PC-9 (cell line): ENCODE results near the gene MCF2L.

Experiments
- EZH2 ChIP-seq: fragments of 200-600 bp; sonication (generic); IDR thresholded peaks from 2 replicates; pipeline ENCODE4 v1.8.0; 2017; ENCODE audit warnings: antibody characterized with exemption, low read depth
- TF ChIP-seq, protein P1 (sequence below): fragments of 200-600 bp; sonication (generic); conservative IDR thresholded peaks from 2 replicates; pipeline ENCODE4 v1.6.1; 2017; ENCODE audit warnings: mixed run types, antibody characterized with exemption, mild to moderate bottlenecking, moderate library complexity

DNA sequence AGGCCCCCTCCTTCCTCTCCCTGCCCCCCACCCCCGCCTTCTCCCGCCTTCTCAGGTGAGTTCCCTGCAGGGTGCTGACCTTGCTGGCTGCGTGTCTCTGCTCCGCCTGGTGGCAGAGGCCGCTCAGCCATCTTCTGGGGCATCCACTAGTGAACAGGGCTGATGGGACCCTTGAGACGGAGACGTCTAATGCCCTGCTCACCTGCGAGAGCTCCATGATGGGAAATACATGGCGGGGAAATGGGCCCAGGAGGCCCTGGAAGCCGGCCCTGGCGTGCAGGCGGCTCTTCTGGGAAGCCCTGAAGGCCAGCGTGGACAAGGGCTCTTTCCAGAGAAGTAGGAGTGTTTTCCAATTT lies 121.4 kb downstream of the MCF2L start:
- TF ChIP-seq, protein P1, sequence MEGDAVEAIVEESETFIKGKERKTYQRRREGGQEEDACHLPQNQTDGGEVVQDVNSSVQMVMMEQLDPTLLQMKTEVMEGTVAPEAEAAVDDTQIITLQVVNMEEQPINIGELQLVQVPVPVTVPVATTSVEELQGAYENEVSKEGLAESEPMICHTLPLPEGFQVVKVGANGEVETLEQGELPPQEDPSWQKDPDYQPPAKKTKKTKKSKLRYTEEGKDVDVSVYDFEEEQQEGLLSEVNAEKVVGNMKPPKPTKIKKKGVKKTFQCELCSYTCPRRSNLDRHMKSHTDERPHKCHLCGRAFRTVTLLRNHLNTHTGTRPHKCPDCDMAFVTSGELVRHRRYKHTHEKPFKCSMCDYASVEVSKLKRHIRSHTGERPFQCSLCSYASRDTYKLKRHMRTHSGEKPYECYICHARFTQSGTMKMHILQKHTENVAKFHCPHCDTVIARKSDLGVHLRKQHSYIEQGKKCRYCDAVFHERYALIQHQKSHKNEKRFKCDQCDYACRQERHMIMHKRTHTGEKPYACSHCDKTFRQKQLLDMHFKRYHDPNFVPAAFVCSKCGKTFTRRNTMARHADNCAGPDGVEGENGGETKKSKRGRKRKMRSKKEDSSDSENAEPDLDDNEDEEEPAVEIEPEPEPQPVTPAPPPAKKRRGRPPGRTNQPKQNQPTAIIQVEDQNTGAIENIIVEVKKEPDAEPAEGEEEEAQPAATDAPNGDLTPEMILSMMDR = no peak
- no peak for TF ChIP-seq EZH2
